ENCODE data around the gene PITPNB.

GRCh38 chr22:27823221-27823620 is 95.8 kb downstream of the PITPNB start:
- TF ChIP-seq YY1 (IDR thresholded peaks at IDR 0.05; ENCODE audit: insufficient read depth, insufficient read length) (no peak), ZNF274 (IDR thresholded peaks at IDR 0.05; ENCODE audit: low read depth, low read length) (no peak), SUZ12 (IDR thresholded peaks at IDR 0.05; ENCODE audit: extremely low read depth, insufficient read depth, insufficient read length) (no peak)

Data from NT2/D1 (cell line).